ENCODE data around the gene GSG1L2.

DNA sequence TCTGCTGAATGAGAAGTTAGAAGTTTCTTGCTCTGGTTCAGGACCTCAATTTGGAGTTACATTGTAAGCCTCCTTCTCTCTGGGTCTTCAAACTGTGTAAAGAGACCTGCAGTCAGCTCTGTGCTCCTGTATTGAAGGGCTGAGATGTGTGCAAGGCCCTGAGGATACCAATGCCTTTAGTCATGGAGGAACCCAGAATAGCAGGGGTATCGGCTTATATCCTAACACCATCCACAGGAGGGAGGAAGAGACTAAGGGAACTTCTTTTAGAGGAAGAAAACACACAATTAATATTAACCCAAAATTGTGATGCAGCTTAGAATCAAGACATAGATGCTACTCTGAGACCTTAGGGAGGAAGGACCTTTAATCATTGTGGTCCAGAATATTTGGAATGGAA, 40.3 kb upstream of the GSG1L2 start:
- TF ChIP-seq POLR2A (IDR thresholded peaks at IDR 0.05; ENCODE audit: insufficient read depth in 1 of 2, low read depth in 2 of 2, low read length in 2 of 2), result no peak
- TF ChIP-seq, protein P1, sequence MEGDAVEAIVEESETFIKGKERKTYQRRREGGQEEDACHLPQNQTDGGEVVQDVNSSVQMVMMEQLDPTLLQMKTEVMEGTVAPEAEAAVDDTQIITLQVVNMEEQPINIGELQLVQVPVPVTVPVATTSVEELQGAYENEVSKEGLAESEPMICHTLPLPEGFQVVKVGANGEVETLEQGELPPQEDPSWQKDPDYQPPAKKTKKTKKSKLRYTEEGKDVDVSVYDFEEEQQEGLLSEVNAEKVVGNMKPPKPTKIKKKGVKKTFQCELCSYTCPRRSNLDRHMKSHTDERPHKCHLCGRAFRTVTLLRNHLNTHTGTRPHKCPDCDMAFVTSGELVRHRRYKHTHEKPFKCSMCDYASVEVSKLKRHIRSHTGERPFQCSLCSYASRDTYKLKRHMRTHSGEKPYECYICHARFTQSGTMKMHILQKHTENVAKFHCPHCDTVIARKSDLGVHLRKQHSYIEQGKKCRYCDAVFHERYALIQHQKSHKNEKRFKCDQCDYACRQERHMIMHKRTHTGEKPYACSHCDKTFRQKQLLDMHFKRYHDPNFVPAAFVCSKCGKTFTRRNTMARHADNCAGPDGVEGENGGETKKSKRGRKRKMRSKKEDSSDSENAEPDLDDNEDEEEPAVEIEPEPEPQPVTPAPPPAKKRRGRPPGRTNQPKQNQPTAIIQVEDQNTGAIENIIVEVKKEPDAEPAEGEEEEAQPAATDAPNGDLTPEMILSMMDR (CRISPR knock-in tag; IDR thresholded peaks at IDR 0.05), result no peak
- TF ChIP-seq ZNF350 (CRISPR knock-in tag; IDR thresholded peaks at IDR 0.05; ENCODE audit: borderline replicate concordance, low read depth), result no peak
- no peak for TF ChIP-seq CEBPB (IDR thresholded peaks at IDR 0.05; ENCODE audit: borderline replicate concordance, low read depth, low read length)
- no peak for TF ChIP-seq ZNF224 (CRISPR knock-in tag; IDR thresholded peaks at IDR 0.05)
- TF ChIP-seq PHF21A (CRISPR knock-in tag; IDR thresholded peaks at IDR 0.05), result no peak
- no peak for TF ChIP-seq RORA (CRISPR knock-in tag; IDR thresholded peaks at IDR 0.05)
- TF ChIP-seq, protein P2, sequence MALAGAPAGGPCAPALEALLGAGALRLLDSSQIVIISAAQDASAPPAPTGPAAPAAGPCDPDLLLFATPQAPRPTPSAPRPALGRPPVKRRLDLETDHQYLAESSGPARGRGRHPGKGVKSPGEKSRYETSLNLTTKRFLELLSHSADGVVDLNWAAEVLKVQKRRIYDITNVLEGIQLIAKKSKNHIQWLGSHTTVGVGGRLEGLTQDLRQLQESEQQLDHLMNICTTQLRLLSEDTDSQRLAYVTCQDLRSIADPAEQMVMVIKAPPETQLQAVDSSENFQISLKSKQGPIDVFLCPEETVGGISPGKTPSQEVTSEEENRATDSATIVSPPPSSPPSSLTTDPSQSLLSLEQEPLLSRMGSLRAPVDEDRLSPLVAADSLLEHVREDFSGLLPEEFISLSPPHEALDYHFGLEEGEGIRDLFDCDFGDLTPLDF (CRISPR knock-in tag; IDR thresholded peaks at IDR 0.05), result no peak
- TF ChIP-seq, protein P3, sequence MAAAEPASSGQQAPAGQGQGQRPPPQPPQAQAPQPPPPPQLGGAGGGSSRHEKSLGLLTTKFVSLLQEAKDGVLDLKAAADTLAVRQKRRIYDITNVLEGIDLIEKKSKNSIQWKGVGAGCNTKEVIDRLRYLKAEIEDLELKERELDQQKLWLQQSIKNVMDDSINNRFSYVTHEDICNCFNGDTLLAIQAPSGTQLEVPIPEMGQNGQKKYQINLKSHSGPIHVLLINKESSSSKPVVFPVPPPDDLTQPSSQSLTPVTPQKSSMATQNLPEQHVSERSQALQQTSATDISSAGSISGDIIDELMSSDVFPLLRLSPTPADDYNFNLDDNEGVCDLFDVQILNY (CRISPR knock-in tag; conservative IDR thresholded peaks at IDR 0.05), result no peak
